Natural killer cell (primary cell): ENCODE data around the gene LCT. TPM values are rescaled to one million over a fixed set of nuclear protein-coding genes. Genes with fewer than 3 reads are reported as not detected.

ENCODE experiments used
- ATAC-seq, 3 donors: fragments of 150-1000 bp in 2 of 3; fragments of 200-7000 bp in 1 of 3; cut with Tn5 transposase; 1 replicate in 1 of 3; 2 replicates in 2 of 3; pipeline ENCODE4 v1.10.0; 2021; ENCODE audit warnings: mild to moderate bottlenecking in 2 of 3, moderate library complexity in 2 of 3
- DNase-seq, 2 donors: peaks; one replicate each; pipeline versions ENCODE4 v3.0.0 to v3.0.0-alpha.2; 2013 to 2021; ENCODE audit warnings: mixed read lengths in 1 of 2
- H3K27ac ChIP-seq: one replicate; pipeline ENCODE4 v1.5.1; 2013; ENCODE audit warnings: mild to moderate bottlenecking, low read length
- H3K27me3 ChIP-seq: one replicate; pipeline ENCODE4 v1.6.1; 2013; ENCODE audit warnings: low read length; ENCODE audit not compliant: control insufficient read depth, insufficient read depth
- H3K36me3 ChIP-seq: one replicate; pipeline ENCODE4 v1.6.1; 2013; ENCODE audit warnings: low read length; ENCODE audit not compliant: control insufficient read depth, insufficient read depth
- H3K4me1 ChIP-seq: one replicate; pipeline ENCODE4 v1.6.1; 2013; ENCODE audit warnings: low read length; ENCODE audit not compliant: control insufficient read depth, insufficient read depth
- H3K4me3 ChIP-seq: one replicate; pipeline ENCODE4 v1.5.1; 2013; ENCODE audit warnings: low read length
- H3K9me3 ChIP-seq: one replicate; pipeline ENCODE4 v1.6.1; 2013; ENCODE audit warnings: low read length; ENCODE audit not compliant: control insufficient read depth, insufficient read depth
- H3K27ac Mint-ChIP-seq, 2 donors: one replicate each; pipeline ENCODE4 v1.8.0; 2022; ENCODE audit warnings: mild to moderate bottlenecking in 2 of 2, mixed read lengths in 2 of 2, moderate library complexity in 1 of 2
- H3K27me3 Mint-ChIP-seq, 2 donors: one replicate each; pipeline ENCODE4 v1.8.0; 2022; ENCODE audit warnings: low read depth in 2 of 2, mixed read lengths in 2 of 2
- H3K36me3 Mint-ChIP-seq: one replicate; pipeline ENCODE4 v1.8.0; 2022; ENCODE audit warnings: mixed read lengths
- H3K4me1 Mint-ChIP-seq, 2 donors: one replicate each; pipeline ENCODE4 v1.8.0; 2022; ENCODE audit warnings: mixed read lengths in 2 of 2
- H3K4me3 Mint-ChIP-seq: one replicate; pipeline ENCODE4 v1.8.0; 2022; ENCODE audit warnings: mild to moderate bottlenecking, moderate library complexity, mixed read lengths
- H3K9me3 Mint-ChIP-seq, 2 donors: one replicate each; pipeline ENCODE4 v1.8.0; 2022; ENCODE audit warnings: mixed read lengths in 2 of 2
- WGBS: methylation state at CpG from one replicate; pipeline ENCODE4 v1.1.7; 2013; ENCODE audit warnings: missing lambda C conversion rate; ENCODE audit not compliant: insufficient coverage; 5-methylcytosine and 5-hydroxymethylcytosine counted together
- intact Hi-C: fragments of 100-400 bp; cut with micrococcal nuclease; formaldehyde crosslinking; loops from one replicate; pipeline ENCODE4 v1.14.2; 2022
- total RNA-seq, 4 donors: library from RNA; stranded (reverse); fragments of 120-200 nt in 1 of 4; gene quantifications; one replicate each; pipeline versions ENCODE4 v1.2.3 to v1.2.4, GENCODE V29; 2013 to 2022
- TF ChIP-seq, protein P1 (sequence below): fragments of 200-600 bp; IDR thresholded peaks from one replicate; pipeline ENCODE4 v1.8.0; 2022; ENCODE audit warnings: antibody characterized with exemption

LCT gene
- total RNA-seq, 3 donors from 2014 or later (not counting 1 experiment from before 2014, with no cell fraction given), result 0.05 TPM; not detected in 2

DNA sequence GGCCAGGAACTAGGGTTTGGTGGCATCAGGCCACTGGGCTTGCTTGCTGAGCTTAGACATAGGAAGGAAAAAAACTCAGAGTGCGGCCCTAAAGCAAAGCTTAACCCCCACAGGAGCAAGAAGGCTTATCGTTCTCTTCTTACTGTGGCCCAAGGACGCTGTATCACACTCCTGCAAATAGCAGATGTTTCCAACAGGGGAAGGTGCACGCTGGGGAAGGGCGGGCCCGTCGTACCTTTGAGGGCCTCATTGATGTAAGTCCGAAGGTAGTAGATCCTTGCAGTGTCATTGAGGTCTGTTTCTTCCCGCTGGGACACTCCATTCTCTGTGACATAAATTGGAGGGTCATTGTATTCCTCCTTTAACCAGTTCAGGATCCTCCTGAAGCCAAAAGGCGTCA lies 46.6 kb downstream of the LCT start:
- Histone ChIP-seq H3K9me3 (no peaks in the 10 kb centered on the region), H3K36me3 (peaks cover 6% of the 10 kb centered on the region), H3K4me1 (peaks cover 13% of the 10 kb centered on the region), H3K4me3 (no peak overlapping the region), H3K27me3 (no peaks in the 10 kb centered on the region), H3K27ac (no peak overlapping the region)
- TF ChIP-seq, protein P1, sequence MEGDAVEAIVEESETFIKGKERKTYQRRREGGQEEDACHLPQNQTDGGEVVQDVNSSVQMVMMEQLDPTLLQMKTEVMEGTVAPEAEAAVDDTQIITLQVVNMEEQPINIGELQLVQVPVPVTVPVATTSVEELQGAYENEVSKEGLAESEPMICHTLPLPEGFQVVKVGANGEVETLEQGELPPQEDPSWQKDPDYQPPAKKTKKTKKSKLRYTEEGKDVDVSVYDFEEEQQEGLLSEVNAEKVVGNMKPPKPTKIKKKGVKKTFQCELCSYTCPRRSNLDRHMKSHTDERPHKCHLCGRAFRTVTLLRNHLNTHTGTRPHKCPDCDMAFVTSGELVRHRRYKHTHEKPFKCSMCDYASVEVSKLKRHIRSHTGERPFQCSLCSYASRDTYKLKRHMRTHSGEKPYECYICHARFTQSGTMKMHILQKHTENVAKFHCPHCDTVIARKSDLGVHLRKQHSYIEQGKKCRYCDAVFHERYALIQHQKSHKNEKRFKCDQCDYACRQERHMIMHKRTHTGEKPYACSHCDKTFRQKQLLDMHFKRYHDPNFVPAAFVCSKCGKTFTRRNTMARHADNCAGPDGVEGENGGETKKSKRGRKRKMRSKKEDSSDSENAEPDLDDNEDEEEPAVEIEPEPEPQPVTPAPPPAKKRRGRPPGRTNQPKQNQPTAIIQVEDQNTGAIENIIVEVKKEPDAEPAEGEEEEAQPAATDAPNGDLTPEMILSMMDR, result no peak
- DNase-seq (no peak), ATAC-seq (no peak)
- intact Hi-C loops, result no loop called here
- 98% methylated on average over 10 of the region's 10 CpGs for WGBS
- Mint-ChIP-seq H3K4me3 (no peak overlapping the region), H3K36me3 (no peaks in the 10 kb centered on the region), H3K4me1 (peaks cover 6 to 19% of the 10 kb centered on the region in 2 donors), H3K27me3 (peaks cover 0 to 3% of the 10 kb centered on the region in 2 donors), H3K27ac (no peak overlapping the region), H3K9me3 (no peaks in the 10 kb centered on the region)

DNA sequence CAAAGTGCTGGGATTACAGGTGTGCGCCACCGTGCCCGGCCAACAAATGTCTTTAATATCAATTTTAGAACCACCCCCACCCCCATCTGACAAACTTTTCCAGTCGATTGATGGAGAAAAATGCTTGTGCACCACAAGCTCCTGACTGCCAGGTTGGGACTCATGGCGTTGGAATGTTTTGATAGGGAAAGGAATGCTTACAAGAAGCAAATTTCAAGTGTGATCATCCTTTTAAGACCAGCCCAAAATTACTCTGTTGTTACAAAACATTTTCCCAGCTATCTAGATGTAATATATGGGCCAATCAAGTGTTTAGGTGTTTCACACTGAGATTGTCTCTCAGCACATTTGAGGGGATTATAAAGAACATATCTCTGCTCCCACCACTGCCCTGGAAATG lies 50.2 kb downstream of the LCT start:
- no peaks in the 10 kb centered on the region for H3K27me3 ChIP-seq
- peaks cover 37% of the 10 kb centered on the region for H3K36me3 ChIP-seq
- Mint-ChIP-seq H3K9me3 (no peaks in the 10 kb centered on the region), H3K4me3 (no peak overlapping the region), H3K36me3 (peaks cover 6% of the 10 kb centered on the region), H3K4me1 (peaks cover 2% of the 10 kb centered on the region in 2 donors), H3K27ac (peak overlapping the region in 1 of 2 donors; percentile 4), H3K27me3 (no peaks in the 10 kb centered on the region)
- intact Hi-C loops, result no loop called here
- 93% methylated on average over 3 of the region's 5 CpGs for WGBS
- no peak overlapping the region for H3K4me3 ChIP-seq
- DNase-seq, result no peak
- no peak overlapping the region for H3K27ac ChIP-seq
- H3K4me1 ChIP-seq, result no peaks in the 10 kb centered on the region
- TF ChIP-seq, protein P1, result no peak
- no peaks in the 10 kb centered on the region for H3K9me3 ChIP-seq
- no peak for ATAC-seq

DNA sequence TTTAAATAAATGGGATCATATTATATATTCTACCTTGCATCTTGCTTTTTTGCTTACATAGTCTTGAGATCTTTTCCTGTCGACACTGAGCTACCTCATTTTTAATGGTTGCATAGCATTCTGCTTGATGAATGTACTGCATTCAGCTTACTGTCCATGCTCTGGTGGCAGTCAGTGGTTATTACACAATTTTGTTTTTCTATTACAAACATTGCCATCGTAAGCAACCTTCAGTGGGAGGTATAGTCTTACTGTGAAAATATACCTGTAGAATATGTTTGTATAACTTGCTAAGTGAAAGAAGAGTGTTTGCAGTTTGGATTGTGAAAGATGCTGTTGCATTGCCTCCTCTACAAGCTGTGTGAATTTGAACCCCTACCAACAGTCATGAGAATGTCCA lies 52.0 kb downstream of the LCT start:
- DNase-seq (no peak), ATAC-seq (no peak)
- H3K27me3 ChIP-seq, result no peaks in the 10 kb centered on the region
- Mint-ChIP-seq H3K4me3 (no peak overlapping the region), H3K27me3 (no peaks in the 10 kb centered on the region), H3K27ac (no peak overlapping the region), H3K9me3 (no peaks in the 10 kb centered on the region), H3K36me3 (peaks cover 13% of the 10 kb centered on the region), H3K4me1 (no peaks in the 10 kb centered on the region)
- no peaks in the 10 kb centered on the region for H3K4me1 ChIP-seq
- intact Hi-C loops, result no loop called here
- H3K36me3 ChIP-seq, result peaks cover 54% of the 10 kb centered on the region
- no peak overlapping the region for H3K27ac ChIP-seq
- TF ChIP-seq, protein P1, result no peak
- H3K4me3 ChIP-seq, result no peak overlapping the region
- WGBS, result 91% methylated on average over 2 of the region's 2 CpGs
- no peaks in the 10 kb centered on the region for H3K9me3 ChIP-seq

DNA sequence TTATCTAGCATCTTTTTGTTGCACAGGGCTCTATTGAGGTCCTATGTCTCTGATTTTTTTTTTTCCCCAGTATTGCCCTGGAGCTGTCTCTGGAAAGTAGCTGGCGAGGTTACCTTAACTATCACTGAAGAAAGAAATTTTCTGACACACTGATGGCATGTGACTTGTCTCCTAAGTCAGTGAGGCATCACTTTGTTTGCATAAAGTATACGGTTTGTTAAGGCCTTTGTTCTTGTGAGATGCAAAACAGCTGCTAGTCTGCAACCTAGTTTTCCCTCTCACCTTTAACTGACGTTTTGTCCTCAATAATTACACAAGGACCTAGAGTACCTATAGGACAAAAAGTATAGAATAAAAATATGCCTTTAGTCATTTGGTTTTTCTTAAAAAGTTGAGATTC lies 53.5 kb downstream of the LCT start:
- Mint-ChIP-seq H3K4me3 (no peak overlapping the region), H3K9me3 (no peaks in the 10 kb centered on the region), H3K27ac (peak overlapping the region; percentile 32 to 52)

More for the DNA sequence above, 53.5 kb downstream of the LCT start:
- Mint-ChIP-seq H3K36me3 (peaks cover 13% of the 10 kb centered on the region), H3K4me1 (no peaks in the 10 kb centered on the region), H3K27me3 (no peaks in the 10 kb centered on the region)
- Histone ChIP-seq H3K27ac (no peak overlapping the region), H3K27me3 (no peaks in the 10 kb centered on the region), H3K36me3 (peaks cover 67% of the 10 kb centered on the region), H3K4me3 (no peak overlapping the region), H3K4me1 (no peaks in the 10 kb centered on the region), H3K9me3 (no peaks in the 10 kb centered on the region)
- no peak for DNase-seq
- no peak for ATAC-seq
- TF ChIP-seq, protein P1, result no peak
- intact Hi-C loops, result no loop called here
- 94% methylated on average over 2 of the region's 3 CpGs for WGBS
